NCI-H526 treated with DMSO at 0.1 percent for 48 hours (cell line): ENCODE measurements around the gene MTG2.

ENCODE experiments used
- DNase-seq: peaks from one replicate; lab custom pipeline; 2025; lab: John Stamatoyannopoulos, UW

The MTG2 gene

DNA sequence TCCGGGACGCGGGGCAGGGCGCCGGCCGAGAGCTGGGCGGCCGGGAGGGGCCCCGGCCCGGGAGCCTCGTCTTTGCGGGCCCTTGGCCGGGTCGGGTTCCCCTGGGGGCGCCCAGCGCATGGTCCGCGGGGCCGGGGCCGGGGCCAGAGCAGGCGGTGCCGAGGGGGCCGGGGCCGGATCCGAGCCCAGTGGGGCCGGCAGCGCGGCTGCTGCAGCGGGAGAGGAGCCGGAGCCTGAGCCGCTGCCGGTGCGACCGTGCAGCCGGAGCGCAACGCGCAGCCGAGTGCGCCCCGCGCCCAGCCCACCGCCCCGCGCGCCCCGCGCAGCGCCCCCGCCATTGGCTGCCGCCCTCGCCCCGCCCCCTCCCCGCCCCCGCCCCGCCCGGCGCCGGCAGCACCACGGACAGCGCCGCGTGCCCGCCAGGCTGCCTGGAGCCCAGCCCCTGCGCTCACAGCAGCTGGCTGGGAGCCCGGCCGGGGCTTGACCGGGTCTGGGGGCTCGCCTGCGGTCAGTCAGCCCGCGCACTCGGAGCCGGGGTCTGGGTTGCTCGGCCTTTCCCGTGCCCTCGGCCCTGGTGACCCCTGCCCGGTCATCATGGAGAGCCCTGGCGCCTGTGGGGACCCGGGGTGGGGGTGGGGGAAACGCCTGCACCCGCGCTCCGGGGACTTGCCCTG lies 37.3 kb downstream of the MTG2 start, which contains the start of gene HRH3:
TSS of gene HRH3 (minus strand) at position 287 of the 674 bp plus-strand sequence. CDS start 308 bp downstream, outside the sequence.
- DNase-seq: peak; percentile 23

DNA sequence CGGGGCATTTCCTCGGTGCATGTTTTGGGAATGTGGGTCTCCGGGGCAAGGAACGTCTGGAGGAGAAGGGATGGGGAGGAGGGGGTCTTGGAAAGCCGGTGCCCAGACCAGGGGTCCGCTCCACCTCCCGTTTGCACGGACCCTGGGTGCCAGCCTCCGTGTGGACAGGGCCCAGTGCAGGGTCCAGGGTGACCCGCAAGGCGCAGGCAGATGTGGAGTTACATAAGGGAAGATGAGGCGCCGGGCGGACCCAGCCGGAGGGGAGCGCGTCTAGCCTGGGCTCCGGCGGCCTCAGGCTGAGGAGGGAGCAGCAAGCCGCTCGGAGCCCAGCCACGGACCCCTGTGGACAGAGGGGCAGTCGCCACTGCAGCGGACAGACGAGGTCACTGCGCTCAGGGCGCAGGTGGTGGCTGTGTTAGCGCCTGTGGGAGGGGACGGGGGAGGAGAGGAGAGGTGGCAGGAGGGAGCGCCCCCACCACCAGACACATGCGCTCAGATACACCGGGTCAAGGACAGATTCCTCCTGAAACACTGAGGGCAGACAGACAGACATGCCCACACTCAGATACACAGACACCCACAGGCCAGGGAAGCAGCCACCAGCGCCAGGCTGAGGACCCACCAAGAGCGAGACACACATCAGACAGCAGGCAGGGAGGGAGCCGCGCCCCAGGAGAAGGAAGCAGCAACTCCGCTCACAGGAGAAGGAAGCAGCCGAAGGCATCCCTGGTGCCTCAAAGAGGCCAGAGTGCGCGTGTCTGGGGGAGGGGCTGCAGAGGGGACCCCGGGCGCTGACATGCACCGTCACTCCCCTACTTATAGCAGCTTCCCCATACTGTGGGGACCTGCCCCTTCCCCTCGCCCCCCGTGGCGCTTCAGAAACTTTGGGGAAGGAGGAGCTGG lies 38.1 kb downstream of the MTG2 start:
- no peak for DNase-seq

DNA sequence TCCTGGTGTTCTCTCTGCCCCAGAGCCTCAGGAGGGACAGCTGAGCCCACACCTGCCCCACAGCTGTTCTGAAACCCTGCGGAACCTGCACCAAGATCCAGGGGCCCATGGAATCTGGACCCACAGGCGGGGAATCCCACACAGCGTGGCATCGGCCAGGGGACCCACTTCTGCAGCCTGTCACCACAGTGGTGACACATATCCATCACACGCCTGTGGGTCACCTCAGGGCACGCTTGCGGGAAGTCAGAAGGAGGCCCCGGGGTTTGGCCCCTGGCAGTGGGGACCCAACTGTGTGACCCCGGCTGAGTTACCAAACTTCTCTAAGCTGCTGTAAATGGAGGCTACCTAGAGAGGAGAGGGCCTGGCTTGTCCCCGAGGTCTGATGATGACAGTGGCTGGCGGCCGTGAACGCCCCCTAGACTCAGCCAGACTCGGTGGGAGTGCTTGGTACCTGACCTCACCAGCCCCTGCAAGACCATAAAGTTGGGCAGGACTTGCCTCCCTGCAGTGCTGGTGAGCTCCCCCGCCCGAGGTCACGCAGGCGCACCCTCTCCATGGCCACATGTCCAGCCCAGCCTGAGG lies 39.5 kb downstream of the MTG2 start:
- no peak for DNase-seq

DNA sequence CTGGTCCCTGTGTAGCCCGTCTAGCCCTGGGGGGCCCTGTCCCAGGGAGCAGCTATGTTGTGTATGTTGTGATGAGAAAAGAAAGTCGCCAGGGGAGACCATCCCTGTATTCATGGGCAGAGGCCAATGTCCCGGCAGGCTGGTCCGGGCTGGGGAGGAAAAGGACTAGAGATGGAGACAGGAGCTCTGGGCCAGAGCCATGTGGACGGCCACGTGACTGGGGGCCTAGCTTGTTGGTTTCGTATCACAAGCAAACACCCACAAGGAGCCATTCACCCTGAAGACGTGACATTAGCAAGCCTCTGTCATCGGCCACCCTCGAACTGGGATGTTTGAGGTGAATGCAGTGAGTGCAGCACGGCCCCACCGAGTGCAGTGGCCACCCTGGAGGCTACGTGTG lies 40.1 kb downstream of the MTG2 start:
- DNase-seq: no peak

DNA sequence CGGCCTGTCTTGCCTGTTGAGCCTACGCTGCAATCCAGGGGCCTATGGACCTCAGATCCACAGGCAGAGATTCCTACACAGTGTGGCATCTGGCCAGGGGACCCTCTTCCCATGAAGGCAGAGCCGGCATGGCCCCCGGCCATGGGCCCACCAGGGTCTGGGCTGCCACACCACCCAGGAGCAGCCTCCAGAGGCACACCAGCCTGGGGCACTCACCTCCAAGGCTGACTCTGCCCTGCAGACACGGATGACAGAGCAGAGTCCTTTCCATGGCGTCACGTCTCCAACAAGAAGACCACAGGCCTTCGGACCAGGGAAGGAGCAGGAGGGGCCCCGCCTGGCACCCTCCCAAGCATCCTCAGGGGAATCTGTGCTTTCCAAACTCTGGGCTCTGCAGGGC lies 40.7 kb downstream of the MTG2 start:
- no peak for DNase-seq

DNA sequence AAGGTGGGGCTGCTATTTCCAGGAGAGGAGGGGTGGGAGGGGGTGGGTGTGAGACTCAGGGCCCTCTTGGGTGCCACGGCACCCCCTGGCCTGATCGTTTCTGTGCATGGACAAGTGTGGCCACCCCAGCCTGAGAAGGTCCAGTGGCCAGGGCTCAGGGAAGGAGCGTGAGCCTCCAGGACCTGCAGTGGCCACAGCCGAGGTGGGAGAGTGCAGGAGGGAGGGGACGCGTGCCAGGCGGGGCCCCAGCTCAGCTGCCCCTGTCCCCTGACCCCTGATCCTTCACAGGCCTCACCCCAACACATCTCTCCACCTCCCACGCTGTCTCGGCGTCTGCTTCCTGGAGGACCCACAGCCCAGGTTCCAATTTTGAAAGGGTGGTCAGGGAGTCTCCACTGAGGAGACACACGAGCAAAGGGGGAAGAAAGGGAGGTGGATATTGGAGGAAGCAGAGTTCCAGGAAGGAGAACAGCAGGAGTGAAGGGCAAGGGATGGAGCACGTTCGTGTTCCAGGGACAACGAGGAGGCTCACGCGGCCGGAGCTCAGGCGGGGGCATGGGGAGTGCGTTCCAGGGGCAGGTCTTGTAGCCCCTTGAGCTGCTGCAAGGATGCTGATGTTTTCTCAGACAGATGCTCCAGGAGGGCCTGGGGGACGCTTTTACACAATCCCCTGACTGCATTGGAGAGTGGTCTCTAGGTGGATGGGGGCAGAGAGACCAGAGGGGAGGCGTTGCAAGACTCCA lies 41.5 kb downstream of the MTG2 start:
- no peak for DNase-seq

DNA sequence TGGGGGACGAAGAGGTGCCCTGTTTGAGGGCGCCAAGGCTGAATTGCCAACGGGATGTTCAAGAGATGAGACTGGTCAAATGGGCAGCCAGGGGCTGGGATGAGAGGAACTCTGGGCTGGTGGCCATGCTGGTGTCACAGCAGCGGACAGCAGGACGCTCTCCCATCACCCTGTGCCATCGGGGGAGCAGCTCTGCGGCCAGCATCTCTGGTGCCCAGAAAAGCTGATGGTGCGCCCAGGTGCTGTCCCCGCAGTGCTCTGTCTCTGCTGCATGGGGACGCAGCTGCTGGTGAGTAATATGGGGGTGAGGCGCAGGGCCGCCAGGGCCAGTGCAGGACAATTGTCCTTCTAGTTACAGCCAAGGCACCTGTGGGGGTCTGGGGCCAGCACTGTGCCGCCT lies 42.2 kb downstream of the MTG2 start:
- DNase-seq: no peak

DNA sequence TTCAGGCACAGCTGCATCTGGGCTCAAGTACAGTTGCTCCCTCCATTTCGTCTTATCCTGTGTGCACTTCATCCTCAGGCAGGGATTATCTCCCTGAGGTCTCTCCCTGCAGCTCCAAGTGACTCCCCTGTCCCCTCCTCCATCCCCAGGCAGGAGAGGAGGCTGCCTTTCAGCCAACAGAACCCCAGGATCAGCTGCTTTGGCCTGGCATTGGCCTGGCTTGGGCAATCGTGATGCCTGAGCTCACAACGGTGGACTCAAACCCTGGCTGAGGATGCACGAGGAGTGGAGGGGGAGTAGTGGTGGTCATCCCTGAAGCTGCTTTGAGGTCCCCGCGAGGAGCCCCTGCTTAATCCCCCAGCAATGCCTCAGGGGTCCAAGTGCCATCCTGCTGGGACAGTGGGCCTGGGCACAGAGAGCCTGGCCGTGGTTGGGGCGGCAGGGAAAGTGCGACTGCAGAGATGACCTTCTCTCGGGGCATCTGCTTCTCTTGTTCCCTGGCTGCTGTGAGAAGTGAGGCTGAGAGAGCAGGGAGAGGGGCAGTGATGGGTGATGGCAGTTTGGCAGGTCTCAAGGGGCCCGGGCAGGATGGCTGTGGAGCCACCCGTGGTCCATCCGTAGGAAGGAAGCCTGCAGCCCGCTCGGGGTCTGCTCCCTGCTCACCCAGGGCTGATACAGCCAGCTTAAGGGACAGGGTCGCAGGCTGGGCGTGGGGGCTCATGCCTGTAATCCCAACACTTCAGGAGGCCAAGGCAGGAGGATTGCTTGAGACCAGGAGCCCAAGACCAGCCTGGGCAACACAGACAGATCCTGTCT lies 43.2 kb downstream of the MTG2 start:
- no peak for DNase-seq

DNA sequence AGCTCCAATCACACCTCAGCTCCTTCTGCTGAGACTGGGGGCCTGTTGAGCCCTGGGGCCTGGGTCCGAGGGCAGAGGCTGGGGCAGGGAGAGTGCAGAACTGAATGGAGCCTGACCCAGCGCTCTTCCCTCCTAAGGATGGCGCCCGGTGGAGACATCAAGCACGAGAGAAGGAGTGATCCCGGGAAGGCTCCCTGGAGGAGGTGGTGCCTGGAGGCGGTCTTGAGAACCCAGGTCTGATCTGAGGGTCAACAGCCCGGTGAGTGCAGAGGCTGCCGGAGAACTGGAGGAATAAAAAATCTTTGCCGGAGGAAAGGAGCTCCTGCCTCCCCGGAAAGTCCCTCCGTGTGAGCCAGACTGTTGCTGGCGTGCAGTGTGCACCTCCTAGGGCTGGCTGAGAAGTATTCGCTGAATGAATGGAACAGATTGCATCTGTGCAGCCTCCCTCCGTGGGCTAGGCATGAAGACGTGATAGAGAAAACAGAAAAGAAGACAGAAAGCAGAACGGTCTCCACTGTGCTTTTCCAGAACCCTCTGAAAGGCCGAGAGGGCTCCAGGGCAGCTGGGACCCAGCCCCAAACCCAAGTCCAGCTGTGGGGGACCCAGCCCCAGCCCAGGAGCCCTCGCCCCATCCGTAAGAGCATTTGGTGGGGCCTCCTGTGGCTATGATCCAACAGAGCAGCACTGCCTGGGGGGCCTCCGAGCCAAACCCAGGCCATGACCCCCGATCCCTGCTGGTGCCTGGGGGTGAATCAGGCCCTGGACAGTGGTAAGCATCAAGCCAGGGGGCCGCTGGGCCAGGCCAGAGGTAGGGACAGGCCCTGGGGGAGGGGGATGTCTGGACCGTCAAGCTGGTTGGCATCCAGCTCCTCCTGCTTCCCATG lies 44.1 kb downstream of the MTG2 start:
- no peak for DNase-seq

DNA sequence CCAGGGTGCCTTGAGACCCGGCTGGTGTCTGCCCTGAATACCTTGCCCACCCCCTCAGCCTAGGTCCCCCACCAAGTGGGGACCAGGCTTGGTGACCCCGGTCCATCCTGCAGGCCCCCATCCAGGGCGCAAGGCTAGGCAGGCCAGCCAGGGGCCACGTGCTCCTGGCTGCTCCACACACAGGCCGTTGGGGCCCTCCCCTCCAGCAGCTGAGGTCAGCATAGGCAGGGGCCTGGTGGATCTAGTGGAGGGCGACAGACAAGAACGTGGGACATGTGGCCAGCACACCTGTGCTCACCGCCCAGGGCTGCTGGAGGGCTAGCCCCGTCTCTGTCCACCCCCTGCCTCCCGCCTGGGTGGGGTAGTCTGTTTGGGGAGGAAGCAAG lies 44.8 kb downstream of the MTG2 start:
- DNase-seq: no peak

DNA sequence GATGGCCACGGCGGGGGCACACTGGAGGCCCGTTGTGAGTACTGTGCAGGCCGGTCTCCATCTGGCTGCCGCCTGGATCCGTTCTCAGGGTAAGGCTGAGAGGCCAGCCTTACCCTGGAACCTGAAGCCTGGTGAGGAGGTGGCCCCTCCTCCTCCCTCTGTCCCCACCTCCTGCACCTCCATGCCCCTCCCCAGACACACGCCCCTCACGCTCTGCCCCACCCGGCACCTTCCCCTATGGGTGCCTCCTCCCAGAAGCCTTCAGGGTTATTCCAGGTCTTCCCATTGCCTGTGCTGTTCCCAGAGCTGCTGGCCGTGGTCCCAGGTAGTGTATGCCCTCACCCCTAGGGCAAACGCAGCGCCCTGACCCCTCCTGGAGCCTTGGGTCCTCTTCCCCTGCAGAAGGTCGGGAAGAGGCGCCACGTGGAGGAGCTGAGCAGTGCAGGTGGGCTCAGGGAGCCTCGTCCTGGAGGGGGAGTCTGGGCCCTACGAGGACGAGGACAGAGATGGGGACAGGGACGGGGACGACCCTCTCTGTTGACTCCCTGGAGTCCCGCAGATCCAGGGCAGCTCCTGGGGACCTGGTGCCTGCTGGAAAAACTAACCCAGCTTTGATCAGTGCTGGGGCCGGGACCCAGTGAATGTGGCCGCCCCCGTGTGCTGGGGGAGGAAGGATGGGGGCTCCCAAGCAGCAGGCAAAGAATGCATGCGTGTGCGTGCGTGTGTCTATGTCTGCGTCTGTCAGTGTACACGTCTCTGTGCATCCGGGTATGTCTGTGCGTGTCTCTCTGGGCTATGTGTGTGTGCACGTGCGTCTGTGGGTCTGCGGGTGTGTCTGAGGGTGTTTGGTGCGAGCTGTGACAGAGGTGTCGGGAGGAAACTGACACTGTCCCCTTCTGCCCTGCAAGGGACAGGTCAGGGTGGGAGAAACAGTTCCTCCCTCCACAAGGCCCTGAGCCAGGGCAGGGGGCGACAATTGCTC lies 45.4 kb downstream of the MTG2 start:
- no peak for DNase-seq

DNA sequence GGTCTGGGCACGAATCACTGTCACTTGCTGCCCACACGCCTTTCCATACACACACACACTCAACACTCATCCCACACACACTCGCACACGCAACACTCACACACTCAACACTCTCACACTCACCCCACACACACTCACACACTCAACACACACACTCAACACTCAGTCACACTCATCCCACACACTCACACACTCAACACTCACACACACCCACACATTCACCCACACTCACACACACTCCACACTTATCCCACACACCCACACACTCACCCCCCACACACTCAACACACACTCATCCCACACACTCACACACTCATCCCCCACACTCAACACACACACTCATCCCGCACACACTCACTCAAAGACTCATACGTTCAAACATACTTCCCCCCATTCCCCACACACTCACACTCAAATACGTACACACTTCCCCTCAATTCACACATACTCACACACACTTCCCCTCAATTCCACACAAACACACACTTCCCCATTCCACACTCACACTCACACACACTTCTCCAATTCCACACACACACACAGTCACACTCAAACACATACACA lies 46.2 kb downstream of the MTG2 start:
- DNase-seq: no peak

DNA sequence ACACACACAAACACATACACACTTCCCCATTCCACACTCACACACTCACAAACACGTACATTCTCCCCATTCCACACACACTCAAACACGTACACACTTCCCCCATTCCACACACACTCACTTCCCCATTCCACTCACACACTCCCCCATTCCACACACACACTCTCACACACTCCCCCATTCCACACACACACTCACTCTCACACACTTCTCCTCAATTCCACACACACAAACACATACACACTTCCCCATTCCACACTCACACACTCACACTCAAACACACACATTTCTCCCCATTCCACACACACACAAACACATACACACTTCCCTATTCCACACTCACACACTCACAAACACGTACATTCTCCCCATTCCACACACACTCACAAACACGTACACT lies 46.8 kb downstream of the MTG2 start:
- no peak for DNase-seq

DNA sequence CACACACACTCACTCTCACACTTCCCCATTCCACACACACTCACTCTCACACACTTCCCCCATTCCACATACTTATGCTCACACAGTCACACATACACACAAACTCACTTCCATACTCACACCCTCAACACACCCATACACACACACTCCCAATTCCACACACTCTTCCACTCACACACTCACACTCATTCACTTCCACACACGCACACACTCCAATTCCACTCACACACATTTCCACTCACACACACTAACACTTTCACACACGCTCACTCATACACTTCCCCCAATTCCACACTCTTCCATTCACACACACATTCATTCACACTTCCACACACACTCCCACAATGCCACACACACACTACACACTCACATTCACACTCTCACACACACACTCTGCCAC lies 47.4 kb downstream of the MTG2 start:
- no peak for DNase-seq

DNA sequence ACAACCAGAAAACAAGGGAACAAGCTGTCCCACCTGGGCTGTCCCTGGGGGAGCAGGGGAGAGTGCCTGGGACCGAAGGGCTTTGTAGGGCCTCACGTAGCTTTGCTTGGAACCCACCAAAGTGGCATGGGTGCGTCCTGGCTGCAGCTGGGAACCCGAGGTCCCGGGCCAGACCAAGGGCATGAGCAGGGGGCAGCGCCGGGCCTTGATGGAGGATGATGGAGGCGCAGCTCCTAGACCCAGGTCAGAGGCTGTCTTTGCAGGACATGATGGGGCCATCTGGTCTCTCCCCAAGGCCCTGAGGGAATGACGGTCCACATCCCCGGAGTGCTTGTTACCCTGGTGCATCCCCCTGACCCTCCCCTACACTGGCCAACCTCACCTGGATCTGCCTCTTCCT lies 47.9 kb downstream of the MTG2 start:
- no peak for DNase-seq

DNA sequence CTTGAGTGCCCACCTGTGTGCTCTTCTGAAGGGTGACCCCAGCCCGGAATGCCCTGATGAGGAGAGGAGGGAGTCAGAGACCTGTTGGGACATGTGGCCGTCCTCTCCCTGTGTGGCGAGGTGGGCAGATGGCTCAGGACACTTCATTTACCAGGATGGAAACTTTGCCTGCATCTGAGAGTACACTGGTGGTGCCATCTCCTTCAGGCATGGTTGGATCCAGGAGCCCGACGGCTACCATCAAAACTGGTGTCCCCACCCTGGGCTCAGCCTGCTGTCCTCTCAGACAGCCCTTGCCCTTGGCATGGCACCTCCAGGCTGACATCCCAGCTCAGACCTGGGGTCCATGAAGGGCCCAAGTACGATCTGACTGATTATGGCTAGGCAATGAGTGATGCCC lies 48.5 kb downstream of the MTG2 start:
- no peak for DNase-seq

DNA sequence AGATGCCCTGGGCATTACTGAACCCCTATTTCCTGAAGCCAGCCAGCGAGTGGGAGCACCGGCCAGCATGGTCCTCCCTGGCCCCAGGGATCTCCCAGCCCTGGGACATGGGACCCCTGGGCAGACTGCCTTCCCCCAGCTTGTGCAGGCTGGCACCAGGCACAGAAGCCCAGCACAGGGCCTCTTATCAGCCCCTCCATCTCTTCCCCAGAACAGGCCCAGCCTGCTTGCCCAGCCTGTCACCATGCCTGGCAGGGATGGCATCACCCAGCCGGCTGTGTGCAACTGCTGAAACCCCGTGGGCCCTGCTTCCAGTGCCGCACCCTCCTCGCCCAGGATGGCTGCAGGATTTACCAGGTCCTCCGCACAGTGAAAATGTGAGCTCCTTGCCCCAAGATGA lies 49.4 kb downstream of the MTG2 start:
- no peak for DNase-seq

DNA sequence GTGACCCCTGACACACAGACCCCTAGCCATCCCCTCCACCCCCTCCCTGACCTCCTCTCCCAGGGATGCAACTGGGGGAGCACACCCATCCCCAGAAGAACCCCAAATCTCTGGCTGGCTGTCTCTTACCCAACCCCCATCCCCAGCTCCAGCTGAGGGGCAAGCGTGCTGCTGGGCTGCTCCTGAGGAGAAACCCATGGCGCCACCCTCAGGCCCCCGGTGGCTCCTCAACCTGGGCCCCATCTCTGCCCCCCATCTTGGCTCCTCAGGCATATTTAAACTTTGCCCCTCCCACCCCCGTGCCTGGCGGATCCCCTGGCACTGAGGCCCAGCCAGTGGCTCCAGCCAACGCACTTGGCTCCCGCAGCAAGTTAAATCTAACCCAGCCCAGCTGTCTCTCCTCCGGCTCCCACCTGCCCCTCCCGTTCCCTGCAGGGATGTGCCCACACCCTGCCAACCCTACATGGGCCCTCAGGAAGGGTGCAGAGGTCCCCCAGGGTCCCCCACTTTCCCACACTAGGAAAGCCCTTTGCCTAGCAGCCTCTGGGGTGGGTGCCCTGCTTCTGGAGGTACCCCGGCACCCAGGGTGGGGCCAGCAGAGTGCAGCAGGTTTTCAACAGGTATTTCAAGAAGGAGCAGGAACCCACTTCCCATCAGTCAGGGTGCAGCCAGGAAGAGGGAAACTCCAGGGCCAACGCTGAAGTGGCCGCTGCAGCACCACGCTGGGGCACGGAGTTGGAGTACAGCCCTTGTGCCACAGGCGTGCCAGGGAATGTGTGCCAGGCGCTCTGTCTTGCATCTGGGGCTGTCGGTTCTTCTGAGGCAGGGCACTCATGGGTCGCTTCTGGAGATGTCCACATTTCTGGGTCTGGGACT lies 50.2 kb downstream of the MTG2 start:
- DNase-seq: no peak
